SK-N-SH (cell line): Measurements from ENCODE around the gene TCF12. TPM values are rescaled to one million over a fixed set of nuclear protein-coding genes. Genes with fewer than 3 reads are reported as not detected.

ENCODE experiments used
- CTCF ChIA-PET: fragments of 300-600, 350-600 bp; formaldehyde crosslinking; extraction: SDS; loops from one replicate; lab custom pipeline; 2021; lab: Yijun Ruan, JAX
- POLR2A ChIA-PET: fragments of 350-600 bp; sonication (Branson Sonifier 250); formaldehyde crosslinking; extraction: SDS; loops from one replicate; lab custom pipeline; 2020; ENCODE audit warnings: antibody characterized with exemption, inconsistent platforms; lab: Yijun Ruan, JAX
- DNase-seq: peaks from one replicate; pipeline ENCODE4 v3.0.0; 2012
- H2AFZ ChIP-seq: fragments of 200-600 bp; sonication (generic); 2 replicates; pipeline ENCODE4 v1.8.1; 2016; ENCODE audit warnings: antibody characterized with exemption, mild to moderate bottlenecking, low read depth
- H3F3A ChIP-seq: fragments of 200-600 bp; sonication (generic); replicated peaks from 2 replicates; pipeline ENCODE3; 2016; ENCODE audit warnings: antibody characterized with exemption, mild to moderate bottlenecking; ENCODE audit not compliant: insufficient read depth
- H3K27ac ChIP-seq, 2 experiments: fragments of 200-500 bp in 1 of 2; fragments of 200-600 bp in 1 of 2; sonication (Bioruptor generic) in 1 of 2; sonication (generic), shearing (Covaris generic) in 1 of 2; 2 replicates each; pipeline versions ENCODE4 v1.5.1 to v1.6.1; 2014 to 2016; ENCODE audit warnings: low read depth in 2 of 2, inconsistent platforms in 1 of 2, low read length in 1 of 2, mild to moderate bottlenecking in 1 of 2, mixed read lengths in 1 of 2
- H3K27me3 ChIP-seq: fragments of 200-600 bp; sonication (generic), shearing (Covaris generic); 2 replicates; pipeline ENCODE4 v1.6.1; 2016; ENCODE audit warnings: mixed run types; ENCODE audit not compliant: insufficient read depth
- H3K36me3 ChIP-seq, 2 experiments: fragments of 200-500 bp in 1 of 2; fragments of 200-600 bp in 1 of 2; sonication (Bioruptor generic) in 1 of 2; sonication (generic) in 1 of 2; replicated peaks in 1 of 2; 2 replicates each; pipeline versions ENCODE3 to v1.5.1; 2014 to 2016; ENCODE audit warnings: low read length in 1 of 2, mild to moderate bottlenecking in 1 of 2; ENCODE audit not compliant: insufficient read depth in 2 of 2, control insufficient read depth in 1 of 2
- H3K4me1 ChIP-seq, 2 experiments: fragments of 200-500 bp in 1 of 2; fragments of 200-600 bp in 1 of 2; sonication (Bioruptor generic) in 1 of 2; sonication (generic), shearing (Covaris generic) in 1 of 2; 2 replicates each; pipeline versions ENCODE4 v1.5.1 to v1.6.1; 2014 to 2016; ENCODE audit warnings: low read depth in 1 of 2, low read length in 1 of 2, mixed run types in 1 of 2; ENCODE audit not compliant: insufficient read depth in 2 of 2, control insufficient read depth in 1 of 2
- H3K4me2 ChIP-seq: fragments of 200-600 bp; sonication (generic), shearing (Covaris generic); 2 replicates; pipeline ENCODE4 v1.6.1; 2017; ENCODE audit warnings: mixed run types
- H3K4me3 ChIP-seq, 2 experiments: fragments of 200-500 bp in 1 of 2; fragments of 200-600 bp in 1 of 2; sonication (Bioruptor generic) in 1 of 2; sonication (generic), shearing (Covaris generic) in 1 of 2; 2 replicates each; pipeline versions ENCODE4 v1.5.1 to v1.8.1; 2014 to 2016; ENCODE audit warnings: low read depth in 2 of 2, inconsistent platforms in 1 of 2, low read length in 1 of 2, mild to moderate bottlenecking in 1 of 2, mixed read lengths in 1 of 2, moderate library complexity in 1 of 2
- H3K79me2 ChIP-seq: fragments of 200-600 bp; sonication (generic); 2 replicates; pipeline ENCODE4 v1.8.1; 2017; ENCODE audit warnings: mild to moderate bottlenecking; ENCODE audit not compliant: insufficient read depth
- H3K9ac ChIP-seq: fragments of 200-600 bp; sonication (generic); 2 replicates; pipeline ENCODE4 v1.6.1; 2017; ENCODE audit warnings: mixed run types
- H3K9me2 ChIP-seq: fragments of 200-600 bp; sonication (generic); 2 replicates; pipeline ENCODE4 v1.6.1; 2017; ENCODE audit warnings: mixed run types
- H3K9me3 ChIP-seq: fragments of 200-600 bp; sonication (generic); 2 replicates; pipeline ENCODE4 v1.6.1; 2017; ENCODE audit warnings: mixed run types, mild to moderate bottlenecking, moderate library complexity
- H4K20me1 ChIP-seq: fragments of 200-600 bp; sonication (generic); 2 replicates; pipeline ENCODE4 v1.6.1; 2017; ENCODE audit warnings: mild to moderate bottlenecking, mixed run types; ENCODE audit not compliant: insufficient read depth
- EZH2phosphoT487 ChIP-seq: fragments of 200-600 bp; sonication (generic); IDR thresholded peaks from 2 replicates; pipeline ENCODE4 v1.6.1; 2017; ENCODE audit warnings: low read depth, mixed run types, mild to moderate bottlenecking, antibody characterized with exemption, moderate library complexity, borderline replicate concordance
- FOXM1 ChIP-seq: IDR thresholded peaks from 2 replicates; pipeline ENCODE4 v1.4.0; 2012; ENCODE audit warnings: low read depth, mild to moderate bottlenecking
- GABPA ChIP-seq: IDR thresholded peaks from 2 replicates; pipeline ENCODE4 v1.4.0; 2012; ENCODE audit warnings: low read depth, mild to moderate bottlenecking
- GATA2 ChIP-seq: sonication (generic); formaldehyde crosslinking; IDR thresholded peaks from 2 replicates; pipeline ENCODE4 v1.5.0; 2020; ENCODE audit warnings: mild to moderate bottlenecking, missing genetic modification reagents
- MXI1 ChIP-seq: IDR thresholded peaks from 2 replicates; pipeline ENCODE4 v1.6.1; 2012; ENCODE audit warnings: mild to moderate bottlenecking, low read depth, low read length, improper control_type of control experiment
- NFIC ChIP-seq: IDR thresholded peaks from 2 replicates; pipeline ENCODE4 v1.4.0; 2012; ENCODE audit warnings: borderline replicate concordance
- NRF1 ChIP-seq: IDR thresholded peaks from 2 replicates; pipeline ENCODE4 v1.6.1; 2012; ENCODE audit warnings: low read depth, mild to moderate bottlenecking, low read length
- POLR2AphosphoS5 ChIP-seq: IDR thresholded peaks from 2 replicates; pipeline ENCODE4 v1.6.1; 2012; ENCODE audit warnings: low read depth, low read length
- RFX5 ChIP-seq: IDR thresholded peaks from 2 replicates; pipeline ENCODE4 v1.6.1; 2012; ENCODE audit warnings: mild to moderate bottlenecking, improper control_type of control experiment, low read length
- TAF1 ChIP-seq: IDR thresholded peaks from 2 replicates; pipeline ENCODE4 v1.6.1; 2012; ENCODE audit warnings: low read depth, mild to moderate bottlenecking, low read length, moderate library complexity, borderline replicate concordance
- TCF12 ChIP-seq: IDR thresholded peaks from 2 replicates; pipeline ENCODE4 v1.4.0; 2012
- TEAD4 ChIP-seq: IDR thresholded peaks from 2 replicates; pipeline ENCODE4 v1.4.0; 2012; ENCODE audit warnings: mild to moderate bottlenecking, borderline replicate concordance; ENCODE audit not compliant: insufficient read depth
- USF1 ChIP-seq: IDR thresholded peaks from 2 replicates; pipeline ENCODE4 v1.4.0; 2012; ENCODE audit warnings: low read depth, borderline replicate concordance
- YY1 ChIP-seq: IDR thresholded peaks from 2 replicates; pipeline ENCODE4 v1.4.0; 2012; ENCODE audit warnings: low read depth, mild to moderate bottlenecking
- WGBS: methylation state at CpG from one replicate; pipeline ENCODE4 v1.1.6; 2017; ENCODE audit warnings: low lambda C conversion rate; 5-methylcytosine and 5-hydroxymethylcytosine counted together
- polyA plus RNA-seq, 3 experiments: library from polyadenylated mRNA; depleted of rRNA; stranded (reverse); fragments of >200 nt; gene quantifications; 2 replicates each; pipeline ENCODE4 v1.2.3, GENCODE V29; 2012
- TF ChIP-seq, protein P1 (sequence below): IDR thresholded peaks from 2 replicates; pipeline ENCODE4 v1.4.0; 2012; ENCODE audit warnings: low read depth, borderline replicate concordance

TCF12 gene
- polyA plus RNA-seq, 1 of the 3 experiments (the other 2 are of a cell fraction), result 49.6 TPM

GRCh38 chr15:56956538-56956937, 38.1 kb downstream of the TCF12 start:
- H3K27ac ChIP-seq, result no peak overlapping the region
- no peaks in the 10 kb centered on the region; a peak in 2 of 4 replicates for H3K4me1 ChIP-seq
- H3F3A ChIP-seq, result peaks cover 12% of the 10 kb centered on the region
- no peak overlapping the region for H3K4me2 ChIP-seq
- H3K36me3 ChIP-seq, result peaks cover 2 to 53% of the 10 kb centered on the region in 2 experiments
- peaks cover 41% of the 10 kb centered on the region; the same call in 1 of the 2 replicates for H4K20me1 ChIP-seq
- H3K9ac ChIP-seq, result no peak overlapping the region
- no peak for TF ChIP-seq EZH2phosphoT487
- TF ChIP-seq, protein P1, sequence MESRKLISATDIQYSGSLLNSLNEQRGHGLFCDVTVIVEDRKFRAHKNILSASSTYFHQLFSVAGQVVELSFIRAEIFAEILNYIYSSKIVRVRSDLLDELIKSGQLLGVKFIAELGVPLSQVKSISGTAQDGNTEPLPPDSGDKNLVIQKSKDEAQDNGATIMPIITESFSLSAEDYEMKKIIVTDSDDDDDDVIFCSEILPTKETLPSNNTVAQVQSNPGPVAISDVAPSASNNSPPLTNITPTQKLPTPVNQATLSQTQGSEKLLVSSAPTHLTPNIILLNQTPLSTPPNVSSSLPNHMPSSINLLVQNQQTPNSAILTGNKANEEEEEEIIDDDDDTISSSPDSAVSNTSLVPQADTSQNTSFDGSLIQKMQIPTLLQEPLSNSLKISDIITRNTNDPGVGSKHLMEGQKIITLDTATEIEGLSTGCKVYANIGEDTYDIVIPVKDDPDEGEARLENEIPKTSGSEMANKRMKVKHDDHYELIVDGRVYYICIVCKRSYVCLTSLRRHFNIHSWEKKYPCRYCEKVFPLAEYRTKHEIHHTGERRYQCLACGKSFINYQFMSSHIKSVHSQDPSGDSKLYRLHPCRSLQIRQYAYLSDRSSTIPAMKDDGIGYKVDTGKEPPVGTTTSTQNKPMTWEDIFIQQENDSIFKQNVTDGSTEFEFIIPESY, result no peak
- no peak for TF ChIP-seq TEAD4
- no peak for TF ChIP-seq TCF12
- TF ChIP-seq POLR2AphosphoS5, result no peak
- TF ChIP-seq NFIC, result no peak
- no peak for TF ChIP-seq NRF1
- TF ChIP-seq GATA2 (CRISPR knock-in tag), result no peak
- DNase-seq, result no peak
- H3K9me2 ChIP-seq, result no peaks in the 10 kb centered on the region
- no peak overlapping the region for H3K4me3 ChIP-seq
- ChIA-PET CTCF (no interaction called here), POLR2A (no interaction called here)
- H3K27me3 ChIP-seq, result no peaks in the 10 kb centered on the region
- peaks cover 25% of the 10 kb centered on the region; the same call in 1 of the 2 replicates for H3K9me3 ChIP-seq
- peaks cover 100% of the 10 kb centered on the region for H3K79me2 ChIP-seq
- H2AFZ ChIP-seq, result no peak overlapping the region

GRCh38 chr15:56957812-56958406, 39.5 kb downstream of the TCF12 start:
- DNase-seq, result no peak
- 83% methylated on average over 5 of the region's 5 CpGs for WGBS
- peaks cover 2 to 9% of the 10 kb centered on the region in 2 experiments; a peak in 2 of 4 replicates for H3K4me1 ChIP-seq

More at GRCh38 chr15:56957812-56958406, 39.5 kb downstream of the TCF12 start:
- Histone ChIP-seq H3K9ac (no peak overlapping the region), H3K4me2 (no peak overlapping the region)
- TF ChIP-seq MXI1 (no peak), YY1 (no peak), RFX5 (no peak), GABPA (no peak), FOXM1 (no peak), USF1 (no peak), NFIC (no peak), TAF1 (no peak), NRF1 (no peak)
- TF ChIP-seq, all 33 proteins: peak for 0
- Histone ChIP-seq H3F3A (peaks cover 20% of the 10 kb centered on the region), H3K4me3 (no peak overlapping the region; a peak in 1 of 4 replicates), H3K27me3 (no peaks in the 10 kb centered on the region), H3K9me2 (no peaks in the 10 kb centered on the region), H2AFZ (no peak overlapping the region), H3K9me3 (peaks cover 25% of the 10 kb centered on the region; the same call in 1 of the 2 replicates), H3K79me2 (peaks cover 100% of the 10 kb centered on the region), H3K36me3 (peaks cover 2 to 45% of the 10 kb centered on the region in 2 experiments), H3K27ac (no peak overlapping the region), H4K20me1 (peaks cover 42% of the 10 kb centered on the region)
- ChIA-PET CTCF (no interaction called here), POLR2A (no interaction called here)
